Stimulated activated CD4-positive, alpha-beta T cell treated with anti-CD3 and anti-CD28 coated beads, Interleukin-4, amount 100 ng/mL, for 4 hours (primary cell): Measurements from ENCODE around the gene OSBPL3.
A peak's percentile ranks its signal among the peaks of the same experiment; 100 is the strongest.
"Not testable (repeated sequence)": the region's sequence is repeated elsewhere in the genome, so short reads cannot be mapped to it uniquely, and the experiment has no call there.

ENCODE experiments used
- DNase-seq, 2 experiments: peaks; one replicate each; pipeline ENCODE4 v3.0.0-alpha.2; 2020

Gene OSBPL3, protein sequence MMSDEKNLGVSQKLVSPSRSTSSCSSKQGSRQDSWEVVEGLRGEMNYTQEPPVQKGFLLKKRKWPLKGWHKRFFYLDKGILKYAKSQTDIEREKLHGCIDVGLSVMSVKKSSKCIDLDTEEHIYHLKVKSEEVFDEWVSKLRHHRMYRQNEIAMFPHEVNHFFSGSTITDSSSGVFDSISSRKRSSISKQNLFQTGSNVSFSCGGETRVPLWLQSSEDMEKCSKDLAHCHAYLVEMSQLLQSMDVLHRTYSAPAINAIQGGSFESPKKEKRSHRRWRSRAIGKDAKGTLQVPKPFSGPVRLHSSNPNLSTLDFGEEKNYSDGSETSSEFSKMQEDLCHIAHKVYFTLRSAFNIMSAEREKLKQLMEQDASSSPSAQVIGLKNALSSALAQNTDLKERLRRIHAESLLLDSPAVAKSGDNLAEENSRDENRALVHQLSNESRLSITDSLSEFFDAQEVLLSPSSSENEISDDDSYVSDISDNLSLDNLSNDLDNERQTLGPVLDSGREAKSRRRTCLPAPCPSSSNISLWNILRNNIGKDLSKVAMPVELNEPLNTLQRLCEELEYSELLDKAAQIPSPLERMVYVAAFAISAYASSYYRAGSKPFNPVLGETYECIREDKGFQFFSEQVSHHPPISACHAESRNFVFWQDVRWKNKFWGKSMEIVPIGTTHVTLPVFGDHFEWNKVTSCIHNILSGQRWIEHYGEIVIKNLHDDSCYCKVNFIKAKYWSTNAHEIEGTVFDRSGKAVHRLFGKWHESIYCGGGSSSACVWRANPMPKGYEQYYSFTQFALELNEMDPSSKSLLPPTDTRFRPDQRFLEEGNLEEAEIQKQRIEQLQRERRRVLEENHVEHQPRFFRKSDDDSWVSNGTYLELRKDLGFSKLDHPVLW

GRCh38 chr7:24979863-24980533, at the start of gene OSBPL3:
TSS of gene OSBPL3 (minus strand) at chr7:24980178. CDS start at chr7:24892472, 87,706 bp downstream.
- peak; percentile 93 to 94 for DNase-seq

GRCh38 chr7:25029075-25029474, 49.1 kb upstream of the OSBPL3 start:
- DNase-seq: no peak

DNA sequence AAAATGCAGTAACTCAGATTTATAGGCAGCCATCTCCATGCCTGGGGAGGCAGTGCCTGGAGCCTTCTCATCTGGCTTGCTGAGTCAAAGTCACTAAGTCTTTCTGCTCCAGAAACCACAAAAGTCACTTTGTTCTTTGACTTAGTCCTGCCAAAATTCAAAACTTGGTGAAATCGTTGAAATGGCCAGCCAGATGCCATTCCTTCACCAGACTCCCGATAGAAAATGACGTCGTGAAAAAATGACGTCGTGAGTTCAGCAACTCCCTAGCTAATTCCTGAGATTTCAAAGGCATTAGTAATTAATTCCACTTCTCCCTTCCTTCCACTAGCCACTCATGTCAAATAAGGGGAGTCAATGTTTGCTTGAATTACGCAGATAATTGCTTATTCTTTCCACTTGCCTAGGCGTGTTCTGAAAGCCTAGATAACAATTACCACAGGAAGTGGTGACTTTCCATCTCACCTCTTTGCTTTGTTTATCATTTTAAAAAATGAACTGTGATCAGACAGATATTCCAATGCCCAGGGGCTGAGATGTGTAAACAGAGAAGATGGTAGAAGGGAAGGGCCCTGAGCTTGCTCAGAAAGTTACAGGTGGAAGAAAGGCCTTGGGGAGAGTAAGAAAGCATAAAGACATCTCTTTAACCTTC, 48.5 kb upstream of the OSBPL3 start:
- DNase-seq: peak in 1 of 2 experiments; percentile 36

DNA sequence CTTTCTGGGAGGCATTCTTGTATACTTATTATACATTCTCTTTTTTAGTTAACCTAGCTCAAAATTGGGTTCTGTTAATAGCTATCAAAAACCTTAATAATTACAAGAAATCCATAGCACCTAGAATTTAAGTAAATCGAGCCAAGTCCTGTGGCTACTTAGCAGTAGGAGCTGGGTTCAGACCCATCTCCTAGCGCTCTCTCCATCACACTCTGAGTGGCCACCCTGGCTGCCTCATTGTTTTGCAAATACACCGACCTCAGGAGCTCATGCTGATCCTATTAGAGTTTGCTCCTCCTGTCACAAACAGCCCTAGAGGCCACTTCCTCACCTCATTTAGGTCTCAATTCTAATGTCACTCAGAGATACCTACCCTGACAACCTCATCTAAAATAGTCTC, 46.2 kb upstream of the OSBPL3 start:
- no peak for DNase-seq

DNA sequence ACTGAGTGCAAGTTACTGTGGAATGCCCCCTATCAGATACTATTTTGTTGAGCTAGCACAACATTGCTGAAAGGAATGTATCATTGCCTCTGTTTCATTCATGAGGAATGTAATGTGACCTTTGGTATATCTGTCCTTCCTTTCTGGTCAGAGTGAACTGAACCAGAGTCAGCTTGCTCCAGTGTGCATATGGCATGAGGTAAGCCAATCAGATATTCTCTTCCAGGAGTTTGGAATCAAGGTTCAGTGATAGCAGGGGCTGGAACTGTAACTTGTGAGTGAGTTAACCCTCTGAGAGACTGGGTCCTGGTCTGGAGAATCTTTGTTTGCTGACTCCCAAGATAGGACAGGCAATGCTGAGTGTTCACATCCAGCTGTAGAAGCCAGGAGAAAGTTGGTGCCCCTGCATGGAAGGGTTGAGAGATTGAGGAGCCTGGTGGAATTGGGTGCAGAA, 45.3 kb upstream of the OSBPL3 start:
- no peak for DNase-seq

- no peak for DNase-seq
Measured at GRCh38 chr7:25024066-25024465, 44.1 kb upstream of the OSBPL3 start.

- not testable (repeated sequence) for DNase-seq
Measured at GRCh38 chr7:25017671-25018070, 37.7 kb upstream of the OSBPL3 start.

DNA sequence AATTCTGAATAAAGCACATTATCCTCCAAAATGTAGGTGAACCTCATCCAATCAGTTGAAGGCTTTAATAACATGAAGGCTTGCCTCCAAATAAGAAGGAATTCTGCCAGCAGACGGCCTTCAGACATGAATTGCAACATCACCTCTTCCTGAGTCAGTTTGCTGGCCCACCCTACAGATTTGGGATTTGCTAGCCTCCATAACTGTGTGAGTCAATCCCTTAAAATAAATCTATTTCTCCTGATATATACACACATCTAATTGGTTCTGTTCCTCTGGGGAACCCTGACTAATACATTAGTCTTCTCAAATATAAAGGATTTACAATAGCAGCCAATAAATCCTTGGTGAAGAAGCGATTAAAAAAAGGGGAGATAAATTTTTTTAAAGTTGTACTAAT, 34.8 kb upstream of the OSBPL3 start:
- no peak for DNase-seq

DNA sequence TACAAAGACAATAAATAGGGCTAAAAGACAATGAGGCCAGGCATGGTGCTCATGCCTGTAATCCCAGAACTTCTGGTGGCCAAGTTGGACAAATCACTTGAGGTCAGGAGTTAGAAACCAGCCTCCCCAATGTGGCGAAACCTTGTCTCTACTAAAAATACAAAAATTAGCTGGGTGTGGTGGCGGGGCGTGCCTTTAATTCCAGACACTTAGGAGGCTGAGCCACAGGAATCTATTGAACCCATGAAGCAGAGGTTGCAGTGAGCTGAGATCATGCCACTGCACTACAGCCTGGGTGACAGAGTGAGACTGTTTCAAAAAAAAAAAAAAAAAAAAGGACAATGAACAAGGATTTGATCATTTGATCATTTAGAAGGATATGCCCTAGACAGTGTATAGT, 32.7 kb upstream of the OSBPL3 start:
- DNase-seq: not testable (repeated sequence)

DNA sequence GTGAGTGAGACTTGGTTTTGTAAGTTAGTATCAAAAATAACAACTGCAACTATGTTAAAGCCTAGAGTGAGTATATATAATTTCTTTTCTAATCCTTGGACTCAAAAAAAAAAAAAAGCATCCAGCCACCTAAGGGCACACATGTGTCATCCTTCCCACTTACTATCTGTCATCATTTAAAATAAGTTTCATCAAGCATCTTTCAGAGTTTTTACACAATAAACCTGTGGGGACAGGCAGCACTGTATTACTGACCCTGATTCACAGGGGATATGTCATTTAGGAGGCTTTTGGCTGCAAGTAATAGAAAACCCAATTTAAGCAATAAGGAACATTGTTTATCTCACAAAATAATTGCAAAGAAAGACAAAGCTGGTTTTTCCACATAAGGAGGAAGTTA, 32.3 kb upstream of the OSBPL3 start:
- DNase-seq: no peak

DNA sequence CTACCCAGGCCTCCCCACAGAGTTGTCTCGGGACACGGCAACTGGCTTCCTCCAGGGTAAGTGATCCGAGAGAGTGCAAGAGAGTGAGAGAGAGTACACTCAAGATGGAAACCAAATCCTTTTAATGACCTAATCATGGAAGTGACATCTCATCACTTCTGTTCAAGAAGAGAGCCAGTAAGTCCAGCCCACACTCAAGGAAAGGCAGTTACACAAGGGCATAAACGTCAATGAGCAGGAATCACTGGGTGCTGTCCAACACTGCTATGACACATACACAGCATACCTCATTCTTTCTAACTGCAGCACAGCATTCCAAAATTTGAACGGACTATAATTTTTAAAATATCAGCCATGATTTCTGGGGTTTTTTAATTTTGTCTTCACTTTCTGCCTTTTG, 29.3 kb upstream of the OSBPL3 start:
- DNase-seq: no peak

- no peak for DNase-seq
Measured at GRCh38 chr7:25007668-25008067, 27.7 kb upstream of the OSBPL3 start.

DNA sequence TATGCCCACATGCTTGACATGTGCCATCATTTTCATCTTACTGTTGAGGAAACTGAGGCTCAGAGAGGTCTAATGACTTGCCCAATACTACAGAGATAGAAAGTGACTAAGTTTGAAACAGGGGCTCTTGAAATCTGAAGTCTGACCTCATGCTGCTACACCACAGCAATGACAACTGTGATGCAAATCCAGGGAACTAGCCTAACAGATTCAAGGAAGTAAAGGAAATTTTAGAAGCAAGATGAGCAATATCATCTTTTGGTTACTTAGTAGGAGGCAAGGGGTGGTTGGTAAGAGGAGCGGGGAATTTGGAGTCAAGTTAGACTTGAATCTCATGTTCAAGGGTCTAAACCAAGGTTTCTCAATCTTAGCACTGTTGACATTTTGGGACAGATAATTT, 26.3 kb upstream of the OSBPL3 start:
- DNase-seq: no peak

DNA sequence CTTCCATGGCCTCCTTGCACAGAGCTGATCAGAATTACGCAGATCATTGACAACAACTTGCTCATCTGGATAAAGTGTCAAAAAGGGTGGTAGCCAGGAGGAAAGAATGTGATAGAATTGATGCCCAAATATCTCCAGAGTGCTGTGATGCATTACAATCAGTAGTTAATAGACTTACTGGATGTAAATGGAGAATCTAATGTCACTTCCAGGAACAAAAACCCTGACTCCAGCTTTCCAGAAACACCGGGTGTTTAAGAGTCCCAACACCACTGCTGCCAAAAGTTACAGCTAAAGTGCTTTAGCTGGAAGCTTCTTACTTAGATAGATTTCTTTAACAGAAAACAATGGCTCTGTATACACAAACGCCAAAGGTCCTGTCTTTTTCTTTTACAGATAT, 25.7 kb upstream of the OSBPL3 start:
- no peak for DNase-seq

DNA sequence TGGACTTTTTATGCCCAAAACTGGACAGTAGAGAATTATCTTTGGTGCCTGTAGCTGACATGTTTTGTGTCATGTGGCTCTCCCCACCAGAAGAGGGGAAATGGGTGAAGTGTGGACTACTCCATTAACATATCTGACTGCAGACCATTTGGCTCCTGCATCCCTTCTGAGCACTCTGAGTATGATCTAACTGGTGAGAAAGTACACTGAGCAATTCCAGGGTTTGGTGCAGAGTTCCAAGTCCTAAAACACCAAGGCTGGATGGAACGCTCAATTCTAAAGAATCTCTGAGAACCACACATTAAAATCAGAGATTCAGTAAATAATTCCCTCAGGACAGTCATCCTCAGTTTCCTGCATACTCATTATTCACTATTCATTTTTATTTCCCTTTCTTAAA, 22.8 kb upstream of the OSBPL3 start:
- DNase-seq: no peak

GRCh38 chr7:24995466-24995865, 15.5 kb upstream of the OSBPL3 start:
- no peak for DNase-seq

- DNase-seq: no peak
Measured at GRCh38 chr7:24992314-24992713, 12.3 kb upstream of the OSBPL3 start.

GRCh38 chr7:24991353-24991752, 11.4 kb upstream of the OSBPL3 start:
- no peak for DNase-seq

- DNase-seq: no peak
Measured at GRCh38 chr7:24987331-24987842, 7.4 kb upstream of the OSBPL3 start.

DNA sequence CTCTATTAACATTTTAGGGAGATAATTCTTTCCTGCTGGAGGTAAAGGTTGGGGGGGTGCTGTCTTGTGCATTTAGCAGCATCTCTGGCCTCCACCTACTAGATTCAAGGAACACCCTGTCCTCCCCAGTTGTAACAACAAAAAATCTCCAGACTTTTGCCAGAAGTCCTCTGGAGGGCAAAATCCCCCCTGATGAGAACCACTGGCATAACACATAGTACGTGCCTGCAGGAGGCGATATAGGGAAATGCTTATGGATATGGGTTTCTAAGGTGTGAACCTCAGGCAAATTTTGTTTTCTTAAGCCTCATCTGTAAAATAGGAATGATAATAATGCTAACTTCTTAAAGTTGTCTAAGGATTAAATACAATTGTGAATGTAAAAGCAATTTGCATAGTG, 2.9 kb upstream of the OSBPL3 start:
- no peak for DNase-seq

DNA sequence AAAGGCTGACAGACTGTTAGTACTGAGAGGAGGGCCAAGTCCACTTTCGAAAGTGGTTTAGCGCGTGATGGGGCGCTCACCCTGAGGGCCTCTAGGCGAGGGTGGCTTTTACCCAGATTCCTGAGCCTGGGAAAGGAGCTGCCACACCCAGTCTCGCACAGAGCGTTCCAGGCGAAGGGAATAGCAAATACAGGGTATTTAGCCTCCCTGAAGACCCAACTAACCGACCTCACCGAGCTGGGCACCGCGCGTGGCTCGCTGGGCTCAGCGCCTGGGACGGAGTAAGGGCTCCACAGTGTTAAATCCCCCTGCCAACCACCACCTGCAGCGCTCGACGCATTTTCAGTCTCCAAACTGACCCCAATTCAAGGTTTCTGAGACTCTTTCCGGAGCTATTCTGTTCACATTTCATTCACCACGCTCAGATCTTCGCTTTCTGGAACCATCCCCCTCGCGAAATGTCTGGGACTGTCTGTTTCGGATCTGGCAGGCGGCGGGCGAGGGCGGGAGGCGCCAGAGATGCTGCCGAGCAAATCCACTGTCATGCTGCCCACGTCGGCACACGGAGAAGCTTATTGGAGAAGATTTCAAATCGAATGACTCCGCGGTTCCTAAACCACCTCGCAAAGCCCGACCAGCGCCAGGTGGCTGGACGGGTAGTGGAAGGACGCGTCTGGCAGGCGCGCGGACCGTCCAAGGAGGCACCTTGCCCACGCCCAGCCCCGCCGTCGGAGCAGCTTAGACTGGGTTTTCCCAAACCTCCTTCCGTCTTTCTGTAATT, 1.4 kb upstream of the OSBPL3 start:
- peak; percentile 50 to 57 for DNase-seq
